ENCODE measurements around the gene INPP5K. TPM values are rescaled to one million over a fixed set of nuclear protein-coding genes. Genes with fewer than 3 reads are reported as not detected.
"Not testable (repeated sequence)": the region's sequence is repeated elsewhere in the genome, so short reads cannot be mapped to it uniquely, and the experiment has no call there.

The INPP5K gene
- 24.8 and 33.3 TPM in 2 replicates for total RNA-seq (2014; rRNA removed; shearing (Covaris generic); ENCODE audit: low replicate concordance)

DNA sequence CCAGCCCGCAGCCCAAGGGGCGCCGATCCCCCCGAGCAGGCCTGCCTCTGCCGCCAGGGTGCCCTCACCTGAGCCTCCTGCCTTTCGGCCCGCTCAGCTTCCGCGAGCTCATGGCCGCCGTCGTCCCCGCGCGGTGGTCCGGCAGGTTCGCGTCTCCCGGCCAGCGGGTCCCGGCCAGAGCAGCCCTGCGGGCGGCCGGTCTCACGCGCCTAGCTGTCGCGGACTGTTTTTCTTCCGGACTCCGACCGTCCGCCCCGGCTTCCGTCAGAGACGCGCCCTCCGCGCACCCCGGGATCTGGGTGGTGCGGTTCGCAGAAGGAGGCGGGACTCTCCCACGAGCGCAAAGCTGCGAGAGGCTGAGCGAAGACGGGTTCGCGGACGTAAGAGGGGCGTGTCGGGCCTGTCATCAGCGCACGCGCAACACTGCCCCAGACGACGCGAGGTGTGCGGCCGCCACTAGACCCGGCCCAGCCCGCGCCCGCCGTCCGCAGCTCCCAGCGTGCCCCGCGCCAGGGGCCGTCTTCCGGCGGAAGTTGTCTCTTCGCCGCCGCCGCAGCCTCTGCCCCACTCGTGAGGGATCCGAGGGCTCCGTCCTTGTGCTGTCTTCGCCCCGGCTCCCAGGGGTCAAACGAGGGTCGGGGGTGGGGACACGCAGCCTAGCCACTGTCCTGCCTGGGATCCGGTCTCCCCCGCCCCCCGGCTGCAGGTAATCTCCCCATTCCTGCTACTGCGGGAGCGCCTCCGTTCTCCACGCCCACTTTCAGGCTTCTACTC lies at the start of gene INPP5K:
INPP5K (minus strand) TSS at position 225 of the 774 bp plus-strand sequence; CDS start at position 112, 113 bp downstream.
- in situ Hi-C loops (cut with HindIII; ENCODE audit: low pct_unique_long_range_greater_than_20kb, low sequenced_read_pairs): no loop called here
- peak; percentile 95 for DNase-seq (ENCODE audit: low read depth)

DNA sequence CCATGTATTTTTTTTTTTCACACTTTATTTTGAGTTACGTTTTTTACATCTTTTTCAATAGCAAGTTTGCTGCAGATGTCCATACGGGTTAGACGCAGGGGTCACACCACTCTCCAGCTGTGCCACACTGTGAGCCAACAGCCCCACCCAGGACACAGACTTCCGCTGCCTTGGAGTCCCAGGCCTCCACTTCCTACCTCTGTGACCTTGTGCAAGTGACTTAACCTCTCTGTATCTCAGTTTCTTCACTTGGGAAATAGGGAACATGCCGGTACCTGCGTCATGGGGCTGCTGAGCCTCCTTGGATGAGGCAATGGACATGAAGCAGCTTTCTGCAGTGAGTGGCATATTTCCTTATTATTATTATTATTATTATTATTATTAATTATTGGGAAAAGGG lies 49.5 kb upstream of the INPP5K start:
- no peak for DNase-seq (ENCODE audit: low read depth)
- in situ Hi-C loops (cut with HindIII; ENCODE audit: low pct_unique_long_range_greater_than_20kb, low sequenced_read_pairs): no loop called here

DNA sequence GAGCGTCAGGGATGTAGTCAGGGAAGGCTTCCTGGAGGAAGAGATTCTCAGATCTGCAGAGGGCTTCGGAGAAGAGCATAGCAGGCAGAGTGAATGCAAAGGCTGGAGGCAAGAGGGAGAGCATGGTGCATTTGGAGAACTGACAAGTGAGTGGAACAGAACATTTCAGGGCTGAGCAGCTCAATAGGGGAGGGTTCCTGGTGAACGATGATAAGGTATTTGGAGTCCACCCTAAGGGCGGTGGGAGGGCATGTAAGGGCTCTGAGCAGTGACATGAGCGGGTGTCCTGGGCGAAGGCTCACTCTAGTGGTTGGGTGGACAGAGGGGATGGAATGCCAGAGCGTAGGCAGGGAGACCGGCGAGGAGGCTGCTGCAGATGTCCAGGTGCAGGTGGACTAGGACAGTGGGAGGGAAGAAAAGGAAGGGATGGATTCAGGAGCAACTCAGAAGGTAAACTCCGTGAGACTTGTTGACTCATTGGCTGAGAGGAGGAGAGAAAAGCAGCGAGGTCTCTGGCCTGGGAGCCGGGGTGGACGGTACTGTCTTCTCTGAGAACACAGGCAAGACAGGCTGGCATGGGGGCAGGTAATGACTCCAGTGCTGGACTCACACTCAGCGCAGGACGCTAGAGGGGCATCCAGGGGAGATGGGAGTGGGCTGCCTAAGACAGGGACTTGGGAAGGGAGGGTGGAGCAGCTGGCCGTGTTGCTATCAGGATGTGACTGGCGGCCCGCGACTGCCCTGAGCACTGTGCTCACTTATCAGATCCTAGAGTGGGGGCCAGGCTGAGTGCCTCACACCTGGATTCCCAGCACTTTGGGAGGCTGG lies 47.6 kb upstream of the INPP5K start:
- in situ Hi-C loops (cut with HindIII; ENCODE audit: low pct_unique_long_range_greater_than_20kb, low sequenced_read_pairs): no loop called here
- DNase-seq (ENCODE audit: low read depth): no peak

DNA sequence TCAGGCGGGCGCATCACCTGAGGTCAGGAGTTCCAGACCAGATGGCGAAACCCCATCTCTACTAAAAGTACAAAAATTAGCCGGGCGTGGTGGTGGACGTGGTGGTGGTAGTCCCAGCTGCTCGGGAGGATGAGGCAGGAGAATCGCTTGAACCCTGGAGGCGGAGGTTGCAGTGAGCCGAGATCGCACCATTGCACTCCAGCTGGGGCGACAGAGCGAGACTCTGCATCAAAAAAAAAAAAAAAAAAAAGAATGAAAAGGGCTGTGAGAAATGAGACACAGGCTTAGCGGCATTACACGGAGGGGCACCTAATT lies 47.0 kb upstream of the INPP5K start:
- DNase-seq (ENCODE audit: low read depth); in situ Hi-C loops (cut with HindIII; ENCODE audit: low pct_unique_long_range_greater_than_20kb, low sequenced_read_pairs): not testable (repeated sequence)

DNA sequence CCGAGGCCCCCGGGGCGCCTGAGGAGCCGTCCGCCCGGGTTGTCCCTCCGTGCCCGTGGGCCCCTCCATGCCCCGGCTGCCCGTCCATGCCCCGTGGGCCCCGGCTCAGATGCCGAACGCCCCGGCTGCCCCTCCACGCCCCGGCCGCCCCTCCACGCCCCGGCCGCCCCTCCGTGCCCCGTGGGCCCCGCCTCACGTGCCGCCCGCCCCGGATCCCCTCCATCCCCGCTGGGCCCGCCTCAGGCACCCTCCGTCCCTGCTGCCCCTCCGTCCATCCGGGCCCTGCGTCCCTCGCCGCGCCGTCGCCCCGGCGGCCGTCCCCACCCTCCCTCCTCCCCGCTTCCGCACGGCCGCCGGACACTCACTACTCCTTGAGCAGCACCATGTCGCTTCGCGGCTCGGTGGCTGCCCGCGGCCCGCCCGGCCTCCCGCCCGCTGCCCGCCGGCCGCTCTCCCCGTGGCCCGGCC lies 45.8 kb upstream of the INPP5K start:
- in situ Hi-C loops (cut with HindIII; ENCODE audit: low pct_unique_long_range_greater_than_20kb, low sequenced_read_pairs): no loop called here
- DNase-seq (ENCODE audit: low read depth): no peak

DNA sequence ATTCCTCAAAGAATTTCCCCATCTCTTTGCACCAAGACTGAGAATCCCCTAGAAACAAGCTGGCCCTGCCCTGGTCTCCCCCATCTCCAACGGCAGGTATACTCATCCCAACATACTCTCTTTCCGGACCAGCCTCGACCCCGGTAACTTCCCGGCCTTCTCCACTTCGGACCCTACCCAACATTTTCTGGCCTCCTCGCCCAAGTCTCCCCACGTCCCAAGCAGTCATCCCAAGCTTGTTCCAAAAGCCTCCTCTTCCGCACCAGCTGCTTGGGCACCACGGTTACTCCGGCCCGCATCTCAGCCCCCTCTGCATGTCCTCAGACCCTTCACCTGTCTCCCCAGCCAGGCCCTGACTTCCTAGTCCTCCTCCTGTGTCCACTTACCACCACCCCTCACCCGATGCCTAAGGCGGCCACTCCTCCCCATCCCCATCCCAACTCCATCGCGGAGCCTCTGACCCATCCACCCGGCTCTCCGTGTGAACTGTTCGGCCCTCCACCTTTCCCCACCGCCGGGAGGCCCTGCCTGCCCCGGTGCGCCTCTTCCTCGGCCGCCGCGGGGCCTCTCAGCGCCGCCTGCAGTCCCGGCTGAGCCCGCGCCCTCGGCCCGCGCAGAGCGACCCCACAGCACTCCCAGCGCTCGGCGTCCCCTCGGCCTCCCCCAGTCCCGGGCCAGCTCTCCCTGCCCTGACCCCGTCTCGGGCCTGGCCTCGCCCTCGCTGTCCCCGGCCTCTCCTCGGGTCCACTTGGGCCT lies 45.2 kb upstream of the INPP5K start:
- DNase-seq (ENCODE audit: low read depth): no peak
- in situ Hi-C loops (cut with HindIII; ENCODE audit: low pct_unique_long_range_greater_than_20kb, low sequenced_read_pairs): no loop called here

DNA sequence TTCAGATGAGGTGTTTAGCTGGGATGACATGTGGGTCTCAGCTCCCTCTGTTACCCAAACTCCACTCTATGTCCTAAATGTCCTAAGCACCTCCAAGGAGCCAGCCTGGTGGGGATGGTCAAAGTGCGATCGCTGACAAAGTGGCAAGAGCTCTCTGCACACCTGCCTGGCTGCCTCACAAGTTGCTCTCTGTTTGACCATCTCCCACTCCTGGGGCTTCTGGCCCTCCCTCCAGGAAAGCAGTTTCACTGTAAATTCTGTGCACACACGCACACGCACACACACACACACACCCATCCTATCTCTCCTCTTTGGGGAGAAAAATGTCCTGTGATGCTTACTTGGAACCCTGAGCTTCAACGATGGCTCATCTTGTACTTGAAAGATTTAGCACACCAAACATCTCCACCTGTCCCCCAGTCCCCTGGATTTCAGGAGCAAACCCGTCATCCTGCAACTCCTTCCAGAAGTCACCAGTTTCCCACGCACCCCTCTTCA lies 44.5 kb upstream of the INPP5K start:
- DNase-seq (ENCODE audit: low read depth): no peak
- in situ Hi-C loops (cut with HindIII; ENCODE audit: low pct_unique_long_range_greater_than_20kb, low sequenced_read_pairs): no loop called here

DNA sequence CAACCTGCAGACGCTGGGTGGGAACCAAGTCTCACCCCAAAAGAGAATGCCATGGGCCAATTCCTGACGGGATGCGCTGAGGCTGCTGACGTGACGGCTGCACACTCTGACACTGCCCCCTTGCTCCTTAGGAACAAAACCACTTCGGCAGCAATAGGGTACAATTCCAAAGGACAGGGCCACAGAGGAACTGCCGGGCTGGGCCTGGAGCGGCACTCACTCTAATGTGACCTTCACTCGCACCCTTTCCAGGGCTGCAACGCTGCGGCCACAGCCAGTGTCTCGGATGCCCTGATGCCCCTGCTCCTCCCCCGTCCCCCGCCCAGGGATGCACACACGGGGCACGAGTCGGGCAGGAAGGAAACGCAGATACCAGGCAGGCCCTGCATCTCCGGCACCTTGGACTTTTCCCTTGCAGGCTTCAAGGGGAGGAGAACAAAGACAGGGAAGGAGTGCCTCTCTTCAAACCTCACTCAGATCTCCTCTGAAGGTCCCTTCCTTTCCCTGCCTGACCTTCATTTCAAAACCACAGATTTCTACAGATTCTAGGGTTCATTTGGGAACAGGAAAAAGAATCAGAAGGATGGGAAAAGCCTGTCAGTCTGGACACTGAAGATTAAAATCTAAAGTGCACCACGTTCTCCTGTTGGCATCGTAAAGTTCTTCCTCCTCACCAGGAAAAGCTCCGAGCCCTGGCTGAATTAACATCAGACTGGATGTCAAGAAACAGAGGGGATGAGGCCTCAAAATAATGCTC lies 43.9 kb upstream of the INPP5K start:
- no peak for DNase-seq (ENCODE audit: low read depth)
- in situ Hi-C loops (cut with HindIII; ENCODE audit: low pct_unique_long_range_greater_than_20kb, low sequenced_read_pairs): no loop called here

DNA sequence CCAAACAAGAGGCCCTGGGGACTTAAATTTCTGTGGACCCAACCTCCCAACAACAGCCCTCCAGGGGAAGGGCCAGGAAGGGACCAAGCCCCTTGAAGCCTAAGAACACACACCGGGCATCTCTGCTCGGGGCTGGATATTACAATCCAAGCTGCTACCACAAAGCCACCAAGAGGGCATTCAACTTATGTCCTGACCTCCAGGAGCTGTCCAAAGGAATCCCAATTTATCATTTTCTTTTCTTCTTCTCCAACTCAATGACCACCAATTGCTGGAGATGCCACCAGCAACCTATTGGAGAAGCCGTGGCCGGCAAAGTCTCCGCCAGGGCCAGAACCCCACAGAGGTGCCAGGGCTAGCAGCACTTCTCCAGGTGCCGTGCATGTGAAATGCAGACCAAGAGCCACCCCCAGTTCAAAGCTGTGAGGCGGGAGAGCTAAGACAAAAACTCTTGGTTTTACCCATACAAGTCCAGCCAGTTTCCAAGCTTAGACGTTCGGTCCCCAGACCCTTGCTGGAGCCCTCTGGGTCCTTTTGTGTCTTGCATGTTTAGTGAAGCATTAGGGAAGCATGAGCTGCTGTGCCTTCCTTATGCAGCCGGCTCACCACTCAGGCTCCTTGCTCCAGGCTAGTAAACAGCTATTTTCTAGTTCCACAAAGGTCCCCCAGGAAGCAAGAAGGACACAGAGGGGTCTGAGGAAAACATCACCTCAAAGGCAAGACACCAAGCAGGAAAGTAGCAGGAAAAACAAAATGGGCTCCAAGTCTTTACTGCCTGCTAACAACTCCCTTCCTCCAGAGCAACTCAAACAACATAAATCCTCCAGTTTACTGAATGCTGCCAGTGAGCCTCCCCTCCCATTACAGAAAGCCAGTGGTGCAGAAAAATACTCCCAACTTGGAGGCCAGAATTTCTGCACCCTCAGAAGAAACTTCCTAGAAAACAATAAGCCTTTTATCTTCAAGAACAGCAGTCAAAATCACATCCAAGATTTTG lies 42.9 kb upstream of the INPP5K start:
- in situ Hi-C loops (cut with HindIII; ENCODE audit: low pct_unique_long_range_greater_than_20kb, low sequenced_read_pairs): no loop called here
- DNase-seq (ENCODE audit: low read depth): no peak

DNA sequence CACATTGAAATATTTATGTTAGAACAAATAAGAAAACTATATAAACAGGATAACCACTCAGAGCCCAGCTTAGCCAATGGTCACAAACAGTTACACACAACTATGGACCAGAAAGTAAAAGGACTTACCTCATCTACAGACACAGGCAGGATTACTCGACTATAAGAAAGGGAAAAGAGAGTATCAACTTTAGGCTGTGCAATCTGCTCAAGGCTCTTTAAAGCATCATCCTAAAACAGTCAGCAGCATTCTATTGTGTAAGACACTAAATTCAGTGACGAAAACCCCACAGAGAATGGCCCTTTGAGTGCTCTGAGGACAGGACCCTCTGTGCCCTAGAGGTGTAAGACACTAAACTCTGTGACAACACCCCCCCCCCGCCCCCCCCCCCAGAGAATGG lies 42.0 kb upstream of the INPP5K start:
- in situ Hi-C loops (cut with HindIII; ENCODE audit: low pct_unique_long_range_greater_than_20kb, low sequenced_read_pairs): no loop called here
- no peak for DNase-seq (ENCODE audit: low read depth)

DNA sequence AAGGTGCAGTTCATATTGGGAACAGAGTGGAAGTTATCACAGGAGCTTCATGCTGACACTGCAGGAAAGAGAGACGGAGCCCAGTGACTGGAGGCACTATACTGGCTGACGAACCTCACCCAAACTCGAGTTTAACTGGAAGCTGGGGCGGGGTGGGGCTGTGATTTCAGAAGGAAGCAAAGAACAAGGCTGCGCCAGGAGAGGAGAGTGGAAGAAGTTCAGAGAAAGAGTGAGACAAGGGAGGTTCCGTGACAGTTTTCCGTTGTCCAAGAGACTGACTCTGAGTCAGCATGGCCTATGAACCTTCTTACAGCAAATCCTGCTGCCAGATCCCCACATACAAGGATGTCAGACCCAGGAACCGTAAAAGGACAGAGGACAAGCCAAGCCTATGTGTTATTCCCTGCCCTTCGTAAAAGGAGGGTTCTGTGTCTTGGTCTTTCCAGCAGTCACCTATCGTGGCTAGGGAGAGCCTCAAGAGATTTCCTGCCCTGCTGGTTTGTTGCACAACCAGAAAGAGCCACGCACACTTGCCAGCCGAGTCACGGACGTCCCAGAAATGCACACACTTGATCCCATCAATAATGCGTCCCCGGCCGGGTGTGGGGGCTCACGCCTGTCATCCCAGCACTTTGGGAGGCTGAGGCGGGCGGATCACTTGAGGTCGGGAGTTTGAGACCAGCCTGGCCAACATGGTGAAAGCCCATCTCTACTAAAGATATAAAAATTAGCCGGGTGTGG lies 41.1 kb upstream of the INPP5K start:
- peak; percentile 44 for DNase-seq (ENCODE audit: low read depth)
- in situ Hi-C loops (cut with HindIII; ENCODE audit: low pct_unique_long_range_greater_than_20kb, low sequenced_read_pairs): no loop called here

DNA sequence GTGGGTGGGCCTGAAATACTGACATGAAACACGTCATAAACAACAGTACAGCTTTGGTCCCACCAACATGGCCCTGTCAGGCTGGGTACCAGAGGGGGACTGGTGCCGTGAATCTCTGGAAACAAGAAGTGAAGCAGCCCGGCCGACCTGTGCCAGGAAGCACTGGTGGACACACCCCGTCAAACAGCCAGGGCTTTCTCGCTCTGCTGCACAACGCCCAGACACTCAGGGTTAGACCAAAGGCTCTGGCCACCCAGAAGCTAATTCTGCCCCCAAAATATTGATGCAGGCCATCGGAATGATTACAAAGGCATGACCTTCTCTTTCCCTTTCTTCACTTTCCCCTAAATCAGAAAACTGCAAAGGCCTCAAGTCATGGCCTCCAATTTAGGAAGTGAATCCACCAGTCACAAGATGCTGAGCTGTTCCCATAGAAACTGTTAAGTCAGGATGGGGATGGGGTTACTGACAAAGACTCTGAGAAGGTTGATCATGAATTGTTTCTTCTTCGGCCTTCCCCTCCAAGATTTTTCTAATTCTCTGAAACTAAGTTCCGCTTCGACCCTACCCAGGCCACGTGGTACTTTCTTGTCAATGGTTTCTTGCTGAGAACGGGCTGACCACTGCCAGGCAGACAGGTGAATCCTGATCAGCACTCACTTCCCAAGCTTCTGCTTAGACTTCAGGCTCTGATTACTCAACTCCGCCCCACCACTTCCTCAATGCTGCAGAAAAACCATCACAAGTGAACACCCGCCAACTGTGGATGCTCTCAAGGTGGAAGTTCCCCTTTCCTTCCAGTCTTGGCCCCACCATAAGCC lies 39.4 kb upstream of the INPP5K start:
- in situ Hi-C loops (cut with HindIII; ENCODE audit: low pct_unique_long_range_greater_than_20kb, low sequenced_read_pairs): no loop called here
- DNase-seq (ENCODE audit: low read depth): no peak

DNA sequence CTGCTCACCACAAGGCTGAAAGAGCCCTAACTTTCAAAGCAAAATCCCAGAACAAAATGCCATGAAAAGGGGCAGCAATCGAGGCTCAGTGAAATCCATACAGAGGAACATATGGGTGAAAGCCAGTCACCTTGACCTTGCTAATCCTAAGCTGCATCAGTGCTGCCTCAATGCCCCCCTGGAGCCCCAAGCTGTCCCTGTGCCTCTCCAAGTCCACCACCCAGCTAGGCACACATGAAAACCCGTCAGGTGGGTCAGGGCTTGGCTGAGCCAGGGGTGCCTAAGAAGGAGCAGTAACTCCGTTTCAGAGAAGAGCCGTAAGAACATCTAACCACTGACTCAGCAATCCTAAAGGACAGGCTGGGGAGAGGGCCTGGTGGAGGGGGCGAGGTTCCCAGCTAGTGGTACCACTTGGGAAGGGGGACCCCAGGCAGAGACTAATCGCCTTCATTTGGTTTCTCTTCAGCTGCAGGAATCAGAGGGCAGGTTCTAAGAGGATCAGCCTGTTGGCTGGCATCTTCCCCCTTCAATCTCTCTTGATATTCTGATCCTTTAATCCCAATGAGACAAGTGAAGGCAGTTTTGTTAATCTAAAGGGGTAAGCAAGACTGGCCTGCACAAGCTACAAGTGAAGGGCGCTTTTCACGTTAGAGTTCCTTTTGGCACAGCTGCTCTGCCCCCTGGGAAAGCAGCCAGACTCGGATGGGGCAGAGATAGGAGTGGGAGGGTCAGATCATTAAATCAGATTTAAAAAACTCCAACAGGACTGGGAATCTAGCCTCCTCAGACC lies 38.5 kb upstream of the INPP5K start:
- in situ Hi-C loops (cut with HindIII; ENCODE audit: low pct_unique_long_range_greater_than_20kb, low sequenced_read_pairs): no loop called here
- DNase-seq (ENCODE audit: low read depth): no peak

DNA sequence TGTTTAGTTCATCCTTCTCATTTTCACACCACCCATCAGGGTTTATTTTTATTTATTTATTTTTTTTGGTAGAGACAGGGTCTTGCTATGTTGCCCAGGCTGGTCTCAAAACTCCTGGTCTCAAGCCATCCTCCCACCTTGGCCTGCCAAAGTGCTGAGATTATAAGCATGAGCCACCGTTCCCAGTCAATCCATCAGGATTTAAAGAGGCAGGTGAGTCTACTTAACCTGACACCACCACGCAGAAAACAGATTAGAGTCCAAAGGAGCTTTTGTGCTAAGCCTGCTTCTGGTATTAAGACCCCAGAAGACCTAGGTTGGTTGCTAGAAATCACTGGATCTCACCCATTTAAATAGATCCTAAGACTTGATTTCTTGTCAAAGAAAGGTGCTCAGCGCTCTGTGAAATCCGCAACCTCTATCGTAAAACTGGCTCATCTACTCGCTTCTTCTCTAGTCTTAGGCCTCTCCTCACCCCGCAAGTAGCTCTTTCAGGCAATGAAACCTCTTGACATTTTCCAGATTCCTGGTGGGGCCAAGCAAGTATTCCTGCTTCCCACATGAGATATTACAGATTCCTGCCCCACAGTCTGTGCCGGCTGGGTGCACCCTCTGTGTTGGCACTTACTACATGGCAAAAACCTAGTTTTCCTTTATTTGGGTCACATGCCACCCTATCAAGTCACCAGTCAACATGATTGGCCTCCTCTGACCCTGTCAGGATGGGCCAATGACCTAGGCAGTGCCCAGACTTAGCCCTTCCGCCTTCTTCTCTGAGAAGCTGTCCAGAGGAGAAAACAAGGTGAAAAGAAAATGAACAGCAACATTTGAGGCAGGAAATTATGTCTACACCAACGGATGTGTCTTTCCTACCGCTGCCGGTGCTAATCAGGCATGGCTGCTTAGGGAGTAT lies 37.2 kb upstream of the INPP5K start:
- no peak for DNase-seq (ENCODE audit: low read depth)
- in situ Hi-C loops (cut with HindIII; ENCODE audit: low pct_unique_long_range_greater_than_20kb, low sequenced_read_pairs): no loop called here

Measured in Caki2 (cell line).